Subcutaneous adipose tissue (tissue), 4 donors: ENCODE data around the gene GMDS. TPM values are rescaled to one million over a fixed set of nuclear protein-coding genes. Genes with fewer than 3 reads are reported as not detected.

Experiments
- total RNA-seq, 4 donors: library from RNA; depleted of rRNA; stranded (reverse); fragments of >200 nt; gene quantifications; one replicate each; pipeline ENCODE4 v1.1.0, GENCODE V29; 2016
- TF ChIP-seq, protein P1 (sequence below): fragments of 450-650 bp; IDR thresholded peaks from one replicate; pipeline ENCODE4 v1.5.1; 2016; ENCODE audit warnings: low read depth, mild to moderate bottlenecking, control low read depth, antibody characterized with exemption, moderate library complexity

Gene GMDS
- total RNA-seq, 4 donors from 2014 or later = 10.1 to 17.3 (median 13.9) TPM

DNA sequence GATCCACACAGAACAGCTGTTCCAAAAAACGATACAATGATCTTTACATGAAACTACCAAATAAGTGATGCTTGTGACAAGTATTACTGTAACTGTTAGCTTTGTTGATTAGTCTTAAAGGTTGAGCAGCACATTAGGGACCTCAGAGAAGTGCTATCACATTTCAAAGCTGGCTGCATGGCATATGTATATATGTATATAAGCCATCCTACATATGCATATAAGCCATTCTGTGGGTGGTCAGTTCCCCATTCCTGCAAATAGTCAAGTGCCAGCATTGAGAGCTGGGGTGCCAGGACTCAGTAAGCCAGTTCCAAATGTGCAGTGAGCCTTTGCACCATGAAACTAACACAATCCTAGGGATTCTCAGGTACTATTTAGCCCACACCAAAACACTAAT lies 339.4 kb downstream of the GMDS start:
- TF ChIP-seq, protein P1, sequence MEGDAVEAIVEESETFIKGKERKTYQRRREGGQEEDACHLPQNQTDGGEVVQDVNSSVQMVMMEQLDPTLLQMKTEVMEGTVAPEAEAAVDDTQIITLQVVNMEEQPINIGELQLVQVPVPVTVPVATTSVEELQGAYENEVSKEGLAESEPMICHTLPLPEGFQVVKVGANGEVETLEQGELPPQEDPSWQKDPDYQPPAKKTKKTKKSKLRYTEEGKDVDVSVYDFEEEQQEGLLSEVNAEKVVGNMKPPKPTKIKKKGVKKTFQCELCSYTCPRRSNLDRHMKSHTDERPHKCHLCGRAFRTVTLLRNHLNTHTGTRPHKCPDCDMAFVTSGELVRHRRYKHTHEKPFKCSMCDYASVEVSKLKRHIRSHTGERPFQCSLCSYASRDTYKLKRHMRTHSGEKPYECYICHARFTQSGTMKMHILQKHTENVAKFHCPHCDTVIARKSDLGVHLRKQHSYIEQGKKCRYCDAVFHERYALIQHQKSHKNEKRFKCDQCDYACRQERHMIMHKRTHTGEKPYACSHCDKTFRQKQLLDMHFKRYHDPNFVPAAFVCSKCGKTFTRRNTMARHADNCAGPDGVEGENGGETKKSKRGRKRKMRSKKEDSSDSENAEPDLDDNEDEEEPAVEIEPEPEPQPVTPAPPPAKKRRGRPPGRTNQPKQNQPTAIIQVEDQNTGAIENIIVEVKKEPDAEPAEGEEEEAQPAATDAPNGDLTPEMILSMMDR = no peak

DNA sequence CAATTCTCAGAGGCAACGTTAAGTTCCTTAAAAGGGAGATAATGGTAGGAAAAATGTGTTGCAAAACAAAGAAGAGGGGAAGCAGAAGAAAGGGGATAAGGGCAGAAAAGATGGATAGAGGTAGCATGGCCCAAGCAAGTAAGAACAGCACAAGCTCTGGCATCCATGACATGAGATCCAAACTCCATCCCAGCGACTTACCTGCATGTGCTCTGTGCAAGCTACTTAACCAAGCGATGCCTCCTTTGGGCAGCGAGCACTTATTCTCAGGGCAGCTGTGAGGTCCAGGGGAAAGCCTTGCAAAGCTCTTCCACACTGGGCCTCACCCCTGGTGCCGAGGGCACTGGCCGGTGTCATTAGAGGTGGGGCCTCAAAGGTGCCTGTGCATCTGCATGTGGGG lies 340.5 kb downstream of the GMDS start:
- TF ChIP-seq, protein P1 = no peak

DNA sequence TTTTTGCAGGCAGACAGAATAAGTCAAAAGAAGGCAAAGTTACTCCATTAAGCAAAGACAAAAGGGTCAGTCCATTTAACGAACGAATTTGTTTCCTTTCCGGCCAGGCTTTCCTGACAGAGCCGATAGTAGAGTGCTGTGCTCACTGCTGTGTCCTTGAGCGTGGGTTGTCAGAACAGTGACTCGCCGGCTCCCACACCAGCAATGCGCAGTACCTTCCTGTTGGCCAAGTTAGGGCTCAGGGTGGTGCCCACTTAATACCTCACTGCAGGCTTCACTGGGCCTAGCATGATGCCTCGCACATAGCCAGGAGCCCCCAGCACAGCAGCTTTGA lies 341.0 kb downstream of the GMDS start:
- TF ChIP-seq, protein P1 = no peak

DNA sequence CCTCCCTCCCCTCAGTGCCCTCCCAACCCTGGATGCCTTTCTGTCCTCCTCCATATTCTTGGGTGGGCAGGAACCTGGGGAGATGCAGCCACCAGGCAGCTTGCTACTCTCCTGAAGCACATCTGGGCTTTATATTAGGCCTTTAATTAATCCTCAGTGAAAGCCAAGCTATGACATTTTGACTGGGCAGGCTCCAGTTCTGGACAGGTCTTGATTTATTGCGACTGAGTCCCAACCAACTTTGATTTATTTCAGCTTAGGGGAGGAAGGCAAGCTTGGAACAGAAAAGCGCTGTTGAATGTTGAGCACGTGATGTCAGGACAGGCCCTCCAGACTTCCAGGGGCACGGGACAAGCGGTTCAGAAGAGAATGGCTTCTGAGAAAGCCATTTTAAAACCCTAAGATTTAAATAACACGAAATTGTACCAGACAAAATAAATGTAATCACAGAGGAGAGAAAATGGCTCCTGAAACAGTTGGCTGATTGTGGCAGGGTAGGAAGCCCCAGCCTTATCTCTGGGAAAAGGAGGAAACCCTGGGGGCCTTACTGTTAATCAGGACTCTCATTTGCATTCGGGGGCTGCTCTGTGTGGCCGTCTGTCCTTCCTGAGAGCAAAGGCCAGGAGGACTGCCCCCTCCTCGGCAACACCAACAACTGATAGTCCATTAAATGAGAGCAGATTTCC lies 341.5 kb downstream of the GMDS start:
- TF ChIP-seq, protein P1 = no peak

DNA sequence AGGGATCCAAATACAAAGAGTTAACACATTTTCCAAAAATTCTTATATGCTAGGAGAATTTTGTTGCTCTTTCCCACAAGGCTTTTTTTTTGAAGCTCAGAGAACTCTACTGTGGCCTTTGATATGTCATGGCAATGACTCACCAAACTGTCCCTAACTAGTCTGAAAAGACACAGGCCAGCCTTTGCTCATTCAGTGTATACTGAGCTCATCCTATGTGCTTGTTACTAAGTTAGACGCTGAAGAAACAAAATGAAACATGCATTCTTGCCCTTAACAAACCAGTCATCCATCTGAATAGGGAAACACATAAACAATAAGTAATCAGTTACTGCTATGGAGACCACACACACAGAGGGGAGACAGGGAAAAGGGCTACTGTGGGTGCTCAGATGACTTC lies 343.8 kb downstream of the GMDS start:
- TF ChIP-seq, protein P1 = no peak

DNA sequence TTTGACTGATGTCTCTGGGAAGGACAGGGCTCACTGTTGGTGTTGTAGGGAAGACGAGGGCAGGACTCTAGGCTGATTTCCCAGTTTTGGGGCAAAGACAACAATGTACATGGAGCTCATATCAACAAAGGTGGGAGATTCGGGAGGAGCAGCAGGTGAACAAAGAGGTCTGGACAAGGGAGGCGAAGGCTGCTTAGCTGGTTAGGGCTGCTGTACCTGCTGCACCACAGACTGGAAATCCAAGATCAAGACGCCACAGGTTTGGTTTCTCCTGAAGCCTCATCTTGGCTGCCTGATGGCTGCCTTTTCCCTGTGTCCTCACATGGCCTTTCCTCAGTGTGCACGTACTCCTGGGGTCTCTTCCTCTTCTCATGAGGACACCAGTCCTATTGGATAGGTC lies 348.5 kb downstream of the GMDS start:
- TF ChIP-seq, protein P1 = no peak

DNA sequence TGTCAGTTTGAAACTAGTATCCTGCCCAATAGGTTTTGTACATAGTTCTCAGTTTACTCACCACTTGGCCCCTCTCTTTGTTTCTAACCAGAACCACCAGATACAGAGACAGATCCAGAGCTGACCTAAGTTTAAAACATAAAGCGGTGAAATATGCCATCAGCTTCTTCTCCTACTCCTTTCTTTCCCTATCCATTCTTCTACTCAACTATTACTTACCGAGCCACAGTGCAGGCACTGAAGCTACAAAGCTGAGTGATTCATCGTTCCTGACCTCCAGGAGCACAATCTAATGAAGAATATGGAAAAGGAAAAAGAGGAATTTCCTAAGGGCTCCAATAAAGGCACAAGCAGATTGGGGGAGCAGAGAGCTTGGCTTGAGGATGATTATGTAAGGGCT lies 349.7 kb downstream of the GMDS start:
- TF ChIP-seq, protein P1 = no peak
